B cell (primary cell): Measurements from ENCODE around the gene GTPBP4. TPM values are rescaled to one million over a fixed set of nuclear protein-coding genes. Genes with fewer than 3 reads are reported as not detected.
"Not testable (repeated sequence)": the region's sequence is repeated elsewhere in the genome, so short reads cannot be mapped to it uniquely, and the experiment has no call there.

Experiments
- ATAC-seq: fragments of 200-7000 bp; cut with Tn5 transposase; one replicate; pipeline ENCODE4 v1.10.0; 2021; ENCODE audit warnings: low read depth, mild to moderate bottlenecking, moderate number of reproducible peaks, moderate library complexity
- CTCF ChIA-PET: fragments of 350-600 bp; sonication (Branson Sonifier 250); formaldehyde crosslinking; loops from one replicate; lab custom pipeline; 2021; ENCODE audit warnings: antibody characterized with exemption, inconsistent platforms; lab: Charles Lee
- POLR2A ChIA-PET: fragments of 350-600 bp; sonication (Branson Sonifier 250); formaldehyde crosslinking; loops from one replicate; lab custom pipeline; 2021; ENCODE audit warnings: antibody characterized with exemption; lab: Charles Lee
- DNase-seq: peaks from one replicate; pipeline ENCODE4 v3.0.0; 2013
- H2AFZ ChIP-seq: 2 replicates; pipeline ENCODE4 v1.6.1; 2012; ENCODE audit warnings: mild to moderate bottlenecking, low read depth, low read length; ENCODE audit not compliant: insufficient read depth, poor library complexity, severe bottlenecking
- H3K27ac ChIP-seq, 2 donors: 1 replicate in 1 of 2; 2 replicates in 1 of 2; pipeline ENCODE4 v1.5.1; 2012 to 2013; ENCODE audit warnings: low read length in 2 of 2, mild to moderate bottlenecking in 2 of 2, moderate library complexity in 1 of 2
- H3K27me3 ChIP-seq, 4 experiments: fragments of 200-600 bp in 1 of 4; sonication (generic) in 1 of 4; replicated peaks in 1 of 4; 1 replicate in 2 of 4; 2 replicates in 2 of 4; pipeline versions ENCODE4 v1.6.1 to v1.7.0; 2013 to 2016; ENCODE audit warnings: low read length in 3 of 4, mild to moderate bottlenecking in 2 of 4, mixed read lengths in 1 of 4, moderate library complexity in 1 of 4; ENCODE audit not compliant: insufficient read depth in 4 of 4, control insufficient read depth in 3 of 4; ENCODE audit errors: control extremely low read depth in 1 of 4
- H3K36me3 ChIP-seq, 2 experiments: replicated peaks in 1 of 2; 1 replicate in 1 of 2; 2 replicates in 1 of 2; pipeline versions ENCODE4 v1.6.1 to v1.7.1; 2013; ENCODE audit warnings: low read length in 1 of 2; ENCODE audit not compliant: insufficient read depth in 2 of 2, control insufficient read depth in 1 of 2; ENCODE audit errors: control extremely low read depth in 1 of 2, extremely low read depth in 1 of 2
- H3K4me1 ChIP-seq, 2 donors: fragments of 200-600 bp in 1 of 2; sonication (generic) in 1 of 2; 1 replicate in 1 of 2; 2 replicates in 1 of 2; pipeline versions ENCODE4 v1.5.1 to v1.6.1; 2013 to 2017; ENCODE audit warnings: low read length in 2 of 2; ENCODE audit not compliant: control insufficient read depth in 2 of 2, insufficient read depth in 2 of 2
- H3K4me2 ChIP-seq: replicated peaks from 2 replicates; pipeline ENCODE3; 2012; ENCODE audit warnings: mild to moderate bottlenecking, low read depth, low read length; ENCODE audit not compliant: poor library complexity, severe bottlenecking
- H3K4me3 ChIP-seq, 5 experiments: fragments of 200-600 bp in 1 of 5; sonication (generic) in 1 of 5; 1 replicate in 3 of 5; 2 replicates in 2 of 5; pipeline versions ENCODE4 v1.5.1 to v1.7.0; 2011 to 2016; ENCODE audit warnings: low read length in 4 of 5, mild to moderate bottlenecking in 4 of 5, low read depth in 2 of 5, control low read depth in 1 of 5, moderate library complexity in 1 of 5; ENCODE audit not compliant: insufficient read depth in 1 of 5; ENCODE audit errors: control extremely low read depth in 1 of 5, extremely low read depth in 1 of 5
- H3K79me2 ChIP-seq: fragments of 200-600 bp; sonication (generic); one replicate; pipeline ENCODE4 v1.6.0; 2016; ENCODE audit warnings: low read length; ENCODE audit not compliant: control insufficient read depth, insufficient read depth
- H3K9ac ChIP-seq: fragments of 200-600 bp; sonication (generic); 2 replicates; pipeline ENCODE4 v1.6.1; 2017; ENCODE audit warnings: mild to moderate bottlenecking, low read length, moderate library complexity
- H3K9me3 ChIP-seq, 3 donors: one replicate each; pipeline versions ENCODE4 v1.6.1 to v1.7.1; 2013; ENCODE audit warnings: low read length in 2 of 3; ENCODE audit not compliant: control insufficient read depth in 2 of 3, insufficient read depth in 1 of 3; ENCODE audit errors: control extremely low read depth in 1 of 3
- H4K20me1 ChIP-seq: 2 replicates; pipeline ENCODE4 v1.6.0; 2012; ENCODE audit warnings: mild to moderate bottlenecking, low read length; ENCODE audit not compliant: insufficient read depth, control insufficient read depth, poor library complexity, severe bottlenecking
- H3K27ac Mint-ChIP-seq: one replicate; pipeline ENCODE4 v1.8.0; 2021; ENCODE audit warnings: mixed read lengths
- H3K27me3 Mint-ChIP-seq: one replicate; pipeline ENCODE4 v1.8.0; 2021; ENCODE audit warnings: mixed read lengths
- H3K4me1 Mint-ChIP-seq: one replicate; pipeline ENCODE4 v1.8.0; 2021; ENCODE audit warnings: mixed read lengths
- H3K4me3 Mint-ChIP-seq: one replicate; pipeline ENCODE4 v1.8.0; 2021; ENCODE audit warnings: mixed read lengths
- H3K9me3 Mint-ChIP-seq: one replicate; pipeline ENCODE4 v1.8.0; 2022; ENCODE audit warnings: mixed read lengths; ENCODE audit not compliant: insufficient read depth
- EZH2 ChIP-seq: IDR thresholded peaks from 2 replicates; pipeline ENCODE4 v1.6.1; 2012; ENCODE audit warnings: borderline replicate concordance, low read depth, mild to moderate bottlenecking, moderate library complexity, low read length; ENCODE audit not compliant: insufficient read depth, poor library complexity, severe bottlenecking
- WGBS: methylation state at CpG from one replicate; pipeline ENCODE4 v1.1.5; 2013; ENCODE audit warnings: missing lambda C conversion rate; ENCODE audit not compliant: insufficient coverage; 5-methylcytosine and 5-hydroxymethylcytosine counted together
- intact Hi-C: fragments of 100-400 bp; cut with micrococcal nuclease; formaldehyde crosslinking; loops from one replicate; pipeline ENCODE4 v1.10.0; 2022
- polyA plus RNA-seq: library from polyadenylated mRNA; depleted of rRNA; stranded (reverse); fragments of >200 nt; gene quantifications from 2 replicates; pipeline ENCODE4 v1.2.3, GENCODE V29; 2012
- total RNA-seq, 2 donors: library from RNA; stranded (reverse); fragments of 120-200 nt in 1 of 2; gene quantifications; 1 replicate in 1 of 2; 2 replicates in 1 of 2; pipeline versions ENCODE4 v1.2.3 to v1.2.4, GENCODE V29; 2013 to 2022
- TF ChIP-seq, protein P1 (sequence below): fragments of 200-600 bp; IDR thresholded peaks from one replicate; pipeline ENCODE4 v1.8.0; 2022; ENCODE audit warnings: antibody characterized with exemption, mild to moderate bottlenecking

The GTPBP4 gene
- total and polyA plus RNA-seq, 2 donors (not counting 1 experiment from before 2014, with no cell fraction given): 11.8 to 45.4 TPM

DNA sequence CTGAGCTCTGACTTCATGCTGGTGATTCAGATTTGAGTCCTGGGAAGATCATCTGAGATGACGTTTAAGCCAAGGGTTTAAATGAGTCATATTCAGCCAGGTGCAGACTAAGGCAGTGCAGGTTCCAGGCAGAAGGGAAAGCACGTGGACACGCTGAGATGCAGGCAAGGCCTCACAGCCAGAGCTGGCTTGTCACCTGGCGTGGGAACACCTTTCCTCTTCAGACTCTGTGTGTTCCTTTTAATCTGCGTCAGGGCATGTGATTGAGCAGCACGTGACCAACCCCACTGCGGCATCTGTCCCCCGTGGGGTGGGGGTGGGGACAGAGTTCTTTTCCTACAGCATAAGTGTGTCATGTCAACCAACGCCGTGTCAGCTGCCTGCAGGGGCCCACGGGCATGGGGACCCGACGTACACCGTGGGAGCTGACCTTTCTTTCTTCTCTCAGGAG lies 48.1 kb downstream of the GTPBP4 start:
- peaks cover 25% of the 10 kb centered on the region for H3K4me1 Mint-ChIP-seq

DNA sequence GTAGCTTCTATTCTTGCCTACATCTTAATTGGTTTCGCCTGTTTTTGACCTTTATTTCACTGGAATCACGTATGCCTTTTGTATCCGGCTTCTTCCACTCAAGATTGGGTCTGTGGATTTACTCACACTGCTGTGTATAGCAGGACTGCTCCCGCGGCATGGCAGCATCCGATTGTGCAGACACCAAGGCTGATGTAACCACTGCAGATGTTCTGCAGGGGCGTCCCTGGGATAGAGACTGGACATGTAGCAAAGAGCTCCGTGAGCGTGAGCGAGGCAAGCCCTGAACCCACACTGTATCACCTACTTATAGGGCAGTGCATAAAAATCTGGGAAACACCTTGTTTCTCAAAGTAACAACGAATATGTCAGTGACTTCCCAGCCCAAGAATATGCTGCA lies 48.9 kb downstream of the GTPBP4 start:
- CTCF ChIA-PET: no interaction called here
- Histone ChIP-seq H2AFZ (no peak overlapping the region), H3K27me3 (no peaks in the 10 kb centered on the region), H3K4me2 (no peak overlapping the region), H4K20me1 (no peaks in the 10 kb centered on the region), H3K79me2 (peaks cover 7% of the 10 kb centered on the region), H3K4me1 (peaks cover 0 to 8% of the 10 kb centered on the region in 2 donors), H3K4me3 (no peak overlapping the region), H3K27ac (no peak overlapping the region), H3K36me3 (peaks cover 3 to 40% of the 10 kb centered on the region in 2 experiments), H3K9ac (no peak overlapping the region), H3K9me3 (no peaks in the 10 kb centered on the region)
- H3K9me3 Mint-ChIP-seq: no peaks in the 10 kb centered on the region
- peak overlapping the region; percentile 59 for H3K27ac Mint-ChIP-seq
- intact Hi-C loops: no loop called here
- ATAC-seq (no peak), DNase-seq (no peak)
- H3K4me3 Mint-ChIP-seq: no peak overlapping the region
- no peaks in the 10 kb centered on the region for H3K27me3 Mint-ChIP-seq
- 92% methylated on average over 10 of the region's 11 CpGs for WGBS
- TF ChIP-seq, protein P1, sequence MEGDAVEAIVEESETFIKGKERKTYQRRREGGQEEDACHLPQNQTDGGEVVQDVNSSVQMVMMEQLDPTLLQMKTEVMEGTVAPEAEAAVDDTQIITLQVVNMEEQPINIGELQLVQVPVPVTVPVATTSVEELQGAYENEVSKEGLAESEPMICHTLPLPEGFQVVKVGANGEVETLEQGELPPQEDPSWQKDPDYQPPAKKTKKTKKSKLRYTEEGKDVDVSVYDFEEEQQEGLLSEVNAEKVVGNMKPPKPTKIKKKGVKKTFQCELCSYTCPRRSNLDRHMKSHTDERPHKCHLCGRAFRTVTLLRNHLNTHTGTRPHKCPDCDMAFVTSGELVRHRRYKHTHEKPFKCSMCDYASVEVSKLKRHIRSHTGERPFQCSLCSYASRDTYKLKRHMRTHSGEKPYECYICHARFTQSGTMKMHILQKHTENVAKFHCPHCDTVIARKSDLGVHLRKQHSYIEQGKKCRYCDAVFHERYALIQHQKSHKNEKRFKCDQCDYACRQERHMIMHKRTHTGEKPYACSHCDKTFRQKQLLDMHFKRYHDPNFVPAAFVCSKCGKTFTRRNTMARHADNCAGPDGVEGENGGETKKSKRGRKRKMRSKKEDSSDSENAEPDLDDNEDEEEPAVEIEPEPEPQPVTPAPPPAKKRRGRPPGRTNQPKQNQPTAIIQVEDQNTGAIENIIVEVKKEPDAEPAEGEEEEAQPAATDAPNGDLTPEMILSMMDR: no peak
- TF ChIP-seq EZH2: no peak
- POLR2A ChIA-PET: no interaction called here
- H3K4me1 Mint-ChIP-seq: peaks cover 25% of the 10 kb centered on the region

More for the DNA sequence above, 48.1 kb downstream of the GTPBP4 start:
- no peaks in the 10 kb centered on the region for H3K9me3 Mint-ChIP-seq
- Histone ChIP-seq H2AFZ (no peak overlapping the region), H3K27me3 (no peaks in the 10 kb centered on the region), H3K4me3 (no peak overlapping the region), H3K4me2 (no peak overlapping the region), H3K9ac (no peak overlapping the region), H3K27ac (no peak overlapping the region), H3K79me2 (peaks cover 5% of the 10 kb centered on the region), H3K9me3 (no peaks in the 10 kb centered on the region), H3K4me1 (peaks cover 0 to 8% of the 10 kb centered on the region in 2 donors), H3K36me3 (peaks cover 3 to 38% of the 10 kb centered on the region in 2 experiments), H4K20me1 (no peaks in the 10 kb centered on the region)
- peak; percentile 67 for DNase-seq
- peak overlapping the region; percentile 57 for H3K27ac Mint-ChIP-seq
- TF ChIP-seq, protein P1: no peak
- no peak for TF ChIP-seq EZH2
- peak overlapping the region; percentile 41 for H3K4me3 Mint-ChIP-seq
- intact Hi-C loops: no loop called here
- POLR2A ChIA-PET: no interaction called here
- ATAC-seq: peak; percentile 85
- H3K27me3 Mint-ChIP-seq: no peaks in the 10 kb centered on the region
- CTCF ChIA-PET: no interaction called here
- WGBS: 81% methylated on average over 10 of the region's 14 CpGs

DNA sequence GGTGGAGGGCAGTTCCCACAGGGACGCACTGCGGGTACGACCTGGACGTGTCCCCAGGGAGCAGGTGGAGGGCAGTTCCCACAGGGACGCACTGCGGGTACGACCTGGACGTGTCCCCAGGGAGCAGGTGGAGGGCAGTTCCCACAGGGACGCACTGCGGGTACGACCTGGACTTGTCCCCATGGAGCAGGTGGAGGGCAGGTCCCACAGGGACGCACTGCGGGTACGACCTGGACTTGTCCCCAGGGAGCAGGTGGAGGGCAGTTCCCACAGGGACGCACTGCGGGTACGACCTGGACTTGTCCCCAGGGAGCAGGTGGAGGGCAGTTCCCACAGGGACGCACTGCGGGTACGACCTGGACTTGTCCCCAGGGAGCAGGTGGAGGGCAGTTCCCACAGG lies 50.5 kb downstream of the GTPBP4 start:
- H2AFZ ChIP-seq, H4K20me1 ChIP-seq, H3K27ac ChIP-seq, H3K27me3 ChIP-seq, H3K4me2 ChIP-seq, intact Hi-C loops, H3K9me3 ChIP-seq, H3K9me3 Mint-ChIP-seq, POLR2A ChIA-PET, H3K4me3 Mint-ChIP-seq, H3K9ac ChIP-seq, H3K27me3 Mint-ChIP-seq, H3K4me3 ChIP-seq, H3K27ac Mint-ChIP-seq, ATAC-seq, CTCF ChIA-PET, H3K79me2 ChIP-seq, DNase-seq: not testable (repeated sequence)
- Histone ChIP-seq H3K4me1 (peaks cover 6 to 14% of the 10 kb centered on the region in 2 donors), H3K36me3 (peaks cover 3 to 46% of the 10 kb centered on the region in 2 experiments)
- WGBS: 95% methylated on average over 3 of the region's 20 CpGs
- peaks cover 35% of the 10 kb centered on the region for H3K4me1 Mint-ChIP-seq
